HG03378 (cell line): ENCODE measurements around the gene ARHGAP8.

Experiments used
- ATAC-seq: cut with Tn5 transposase; IDR thresholded peaks from one replicate; pipeline ENCODE4 v1.9.1; 2021; ENCODE audit warnings: mild to moderate bottlenecking, moderate library complexity; ENCODE audit not compliant: unreplicated experiment

The ARHGAP8 gene

DNA sequence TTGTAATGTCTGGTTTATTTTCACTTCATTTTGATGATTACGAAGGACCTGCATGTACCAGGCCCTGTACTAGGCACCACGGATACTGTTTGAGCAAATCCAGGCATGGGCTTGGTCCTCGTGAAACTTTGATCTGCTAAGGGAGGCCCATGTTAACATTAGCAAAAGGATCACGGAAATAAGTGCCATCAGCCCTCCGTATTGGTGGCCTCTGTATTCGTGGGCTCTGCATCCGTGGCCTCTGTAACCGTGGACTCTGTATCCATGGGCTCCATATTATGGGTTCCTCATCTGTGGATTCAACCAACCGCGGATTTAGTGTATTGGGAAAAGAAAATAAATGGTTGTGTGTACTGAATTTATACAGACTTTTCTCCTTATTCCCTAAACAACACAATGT, 8.7 kb downstream of the ARHGAP8 start:
- ATAC-seq = no peak

DNA sequence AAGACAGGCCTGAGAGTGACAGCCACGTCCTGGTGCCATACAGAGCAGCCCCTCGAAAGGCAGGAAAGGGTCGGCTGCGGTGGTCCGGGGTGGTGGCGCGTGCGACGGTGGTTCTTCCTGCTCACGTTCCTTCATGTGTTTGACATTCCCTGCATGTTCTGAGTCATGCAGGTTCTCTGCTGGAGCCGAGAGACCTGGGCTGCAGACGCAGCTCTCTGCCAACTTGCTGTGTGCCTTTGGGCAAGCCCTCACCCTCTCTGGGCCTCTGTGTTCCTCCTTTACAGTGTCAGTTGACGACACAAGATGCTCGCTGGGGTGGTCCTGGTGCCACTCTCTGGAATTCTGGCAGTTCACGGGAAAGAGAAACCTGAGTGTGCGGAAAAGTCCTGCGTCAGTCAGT, 12.0 kb downstream of the ARHGAP8 start:
- no peak for ATAC-seq

DNA sequence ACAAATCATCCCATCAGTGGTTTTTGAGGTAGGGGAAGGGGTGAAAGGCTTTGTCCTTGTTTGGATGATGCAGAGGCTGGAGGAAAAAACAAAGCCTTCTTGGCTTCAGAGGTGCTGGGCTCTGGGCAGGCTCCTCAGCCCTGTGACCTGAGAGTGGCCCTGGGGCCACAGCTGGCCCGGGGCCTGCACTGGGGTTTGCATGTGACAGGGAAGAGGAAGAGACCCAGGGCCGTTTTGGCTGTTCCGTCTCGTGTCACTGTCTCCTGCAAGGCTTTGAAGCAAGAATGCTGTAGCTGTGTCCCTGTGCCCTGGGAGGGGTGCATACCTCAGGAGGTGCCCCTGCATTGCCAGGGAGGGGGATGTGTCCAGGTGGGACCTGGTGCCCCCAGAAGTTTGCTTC, 12.6 kb downstream of the ARHGAP8 start:
- no peak for ATAC-seq

DNA sequence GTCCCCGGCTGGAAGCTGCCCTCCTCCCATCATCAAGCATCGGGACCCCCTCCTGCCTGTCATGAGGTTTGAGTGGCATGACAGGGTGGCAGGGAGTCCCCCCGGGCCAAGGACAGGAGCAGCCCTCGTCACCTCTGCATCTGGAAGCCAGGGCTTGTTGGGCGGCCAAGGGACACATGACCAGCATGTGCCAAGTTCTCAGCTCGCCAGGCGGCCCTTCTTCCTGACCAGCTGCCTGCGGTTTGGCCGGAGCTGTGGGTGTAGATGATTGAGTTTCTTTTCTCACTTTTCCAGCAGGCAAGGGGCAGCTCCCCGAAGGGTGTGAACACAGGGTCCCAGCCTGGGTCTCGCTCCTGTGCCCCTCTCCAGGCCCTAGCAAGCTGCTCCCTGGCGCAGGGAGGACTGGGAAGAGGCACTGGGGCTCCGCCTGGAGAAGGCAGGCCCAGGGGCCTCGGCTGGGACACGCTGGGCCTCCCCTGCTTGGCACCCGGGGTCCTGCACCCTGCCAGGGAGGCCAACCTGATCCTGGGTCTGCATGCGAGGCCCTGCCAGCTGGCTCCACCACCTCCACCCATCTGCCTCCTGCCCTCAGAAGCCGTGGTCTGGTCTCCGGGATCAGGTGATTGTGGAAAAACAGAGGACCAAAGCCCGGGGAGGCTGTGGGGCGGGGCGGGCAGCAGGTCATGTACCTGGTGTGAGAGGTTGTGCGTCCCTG, 13.4 kb downstream of the ARHGAP8 start:
- ATAC-seq = no peak

DNA sequence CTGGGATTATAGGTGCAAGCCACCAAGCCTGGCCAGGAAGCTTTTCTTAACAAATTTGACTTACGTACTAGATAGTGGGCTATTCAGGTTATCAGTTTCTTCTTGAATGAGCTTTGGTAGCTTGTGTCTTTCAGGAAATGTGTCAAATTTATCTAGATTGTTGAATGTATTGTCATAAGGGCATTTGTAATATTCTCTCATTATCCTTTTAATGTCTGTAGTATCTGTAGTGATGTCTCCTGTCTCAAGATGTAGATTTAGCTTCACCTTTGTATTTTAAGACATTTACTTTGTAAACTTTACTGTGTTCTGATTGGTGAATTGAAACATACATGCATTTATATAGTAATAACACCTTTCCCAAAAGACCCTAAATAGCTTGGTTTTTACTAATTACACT, 20.7 kb downstream of the ARHGAP8 start:
- no peak for ATAC-seq

DNA sequence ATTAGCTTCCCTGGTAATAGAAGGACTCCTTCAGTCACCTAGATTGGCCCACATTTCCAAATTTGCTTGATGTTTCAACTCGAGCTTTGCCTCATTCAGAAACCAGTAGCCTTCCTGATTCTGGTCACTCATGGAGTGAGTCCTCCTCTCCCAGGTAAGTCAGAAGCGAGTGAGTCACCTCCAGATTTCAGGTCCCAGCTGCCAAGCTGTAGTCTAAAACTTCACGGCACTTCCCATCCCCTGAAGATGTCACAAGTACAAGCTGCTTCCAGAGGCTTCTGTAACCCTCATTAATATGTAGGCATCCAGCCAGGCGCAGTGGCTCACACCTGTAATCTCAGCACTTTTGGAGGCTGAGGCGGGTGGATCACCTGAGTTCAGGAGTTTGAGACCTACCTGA, 23.5 kb downstream of the ARHGAP8 start:
- no peak for ATAC-seq

DNA sequence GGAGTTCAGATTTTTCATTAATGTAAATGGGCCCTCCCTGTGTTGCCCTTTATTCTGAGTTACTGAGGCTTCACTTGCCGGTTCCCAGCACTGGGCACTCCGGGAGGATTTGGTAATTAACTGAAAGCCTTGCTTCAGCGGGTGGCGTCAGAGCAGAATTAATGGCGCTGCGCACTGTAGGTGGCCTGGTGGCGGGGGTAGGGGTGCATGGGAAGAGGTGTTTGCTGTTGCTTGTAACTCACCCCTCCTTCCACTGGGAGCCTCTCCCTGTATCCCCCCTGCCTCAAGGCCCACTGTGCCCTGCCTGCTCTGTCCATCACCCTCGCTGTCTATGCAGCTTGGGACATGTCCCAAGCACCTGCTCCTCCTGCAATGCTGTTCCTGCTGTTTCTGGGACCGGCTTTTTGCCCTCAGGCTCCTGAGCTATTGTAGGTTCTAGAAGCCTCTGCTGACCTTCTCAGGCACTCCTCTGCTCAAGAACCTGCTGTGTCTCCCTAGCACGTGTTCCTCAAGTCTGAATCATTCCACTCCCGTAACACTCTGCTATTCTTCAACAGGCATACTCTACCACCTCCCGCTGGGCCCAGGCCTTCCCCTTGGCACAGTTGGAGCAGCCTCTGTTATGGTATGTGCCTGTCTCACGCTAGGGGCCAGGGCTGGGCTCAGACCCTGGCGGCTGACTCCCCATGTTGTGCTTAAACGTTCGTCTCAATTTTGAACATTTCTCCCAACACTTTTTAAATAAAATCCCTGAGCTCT, 24.4 kb downstream of the ARHGAP8 start:
- no peak for ATAC-seq

DNA sequence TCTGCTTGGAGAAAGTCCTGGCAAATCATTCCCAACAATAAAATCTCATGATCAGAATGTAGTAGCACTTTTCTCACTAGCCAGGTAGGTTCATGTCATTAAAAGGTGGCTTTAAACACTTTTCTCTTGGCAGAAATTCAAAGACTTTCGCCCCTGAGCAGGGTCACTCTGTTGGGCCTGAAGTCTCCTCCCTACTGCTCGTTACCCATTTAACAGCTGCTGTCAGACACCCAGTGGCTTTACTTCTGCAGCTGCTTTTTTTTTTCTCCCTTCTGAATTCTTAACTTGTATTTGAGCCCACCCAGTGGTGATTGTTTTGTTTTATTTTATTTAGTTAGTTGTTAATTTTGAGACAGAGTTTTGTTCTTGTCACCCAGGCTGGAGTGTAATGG, 25.0 kb downstream of the ARHGAP8 start:
- no peak for ATAC-seq

DNA sequence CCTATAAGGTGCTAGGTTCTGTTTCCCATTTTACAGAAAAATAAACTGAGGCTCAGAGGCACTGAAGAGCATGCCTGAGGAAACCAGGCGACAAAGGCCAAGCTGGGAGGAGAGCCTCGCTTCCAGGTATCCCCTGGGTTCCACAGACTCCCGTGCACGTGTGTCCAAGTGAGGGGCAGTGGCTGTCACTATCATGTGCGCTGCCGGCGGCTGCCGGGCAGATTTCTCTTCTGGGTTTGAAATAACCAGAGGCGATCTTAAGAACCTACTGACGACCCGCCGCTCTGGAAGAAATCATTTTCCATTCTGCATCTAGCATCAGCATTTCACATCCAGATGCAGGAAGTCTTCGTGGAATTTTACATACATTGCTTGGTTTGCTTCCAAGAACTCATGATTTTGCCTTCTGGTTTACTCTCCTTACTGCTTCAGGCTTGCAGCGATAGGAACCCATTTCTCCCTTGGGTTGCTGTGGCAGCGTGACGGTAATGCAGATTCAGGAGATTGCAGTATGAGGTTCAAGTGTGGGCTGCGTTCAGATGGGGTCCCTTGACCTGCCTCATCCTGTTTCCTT, 28.6 kb downstream of the ARHGAP8 start:
- ATAC-seq = no peak

DNA sequence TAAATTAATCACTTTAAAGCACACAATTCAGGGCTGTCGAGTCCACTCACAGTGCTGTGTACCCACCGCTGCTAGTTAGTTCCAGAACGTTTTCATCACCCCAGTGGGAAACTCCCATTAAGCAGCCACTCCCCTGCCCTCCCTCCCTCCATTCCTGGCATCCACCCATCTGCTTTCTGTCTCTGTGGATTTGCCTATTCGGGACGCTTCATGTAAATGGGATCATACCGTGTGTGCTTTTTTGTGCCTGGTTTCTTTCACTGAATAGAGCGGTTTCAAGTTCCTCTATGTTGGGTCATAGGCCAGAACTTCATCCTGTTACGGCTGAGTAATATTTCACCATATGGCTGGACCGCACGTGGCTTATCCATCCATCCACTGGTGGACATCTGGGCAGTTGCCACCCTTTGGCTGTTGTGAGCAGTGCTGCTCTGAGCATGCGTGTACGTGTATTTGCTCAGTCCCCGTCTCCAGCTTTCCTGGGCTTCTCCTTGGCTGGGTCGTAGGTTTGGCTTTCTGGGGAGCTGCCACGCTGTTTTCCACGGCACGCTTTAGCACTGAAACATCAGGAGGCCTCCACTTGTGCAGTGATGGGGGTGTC, 30.1 kb downstream of the ARHGAP8 start:
- no peak for ATAC-seq

DNA sequence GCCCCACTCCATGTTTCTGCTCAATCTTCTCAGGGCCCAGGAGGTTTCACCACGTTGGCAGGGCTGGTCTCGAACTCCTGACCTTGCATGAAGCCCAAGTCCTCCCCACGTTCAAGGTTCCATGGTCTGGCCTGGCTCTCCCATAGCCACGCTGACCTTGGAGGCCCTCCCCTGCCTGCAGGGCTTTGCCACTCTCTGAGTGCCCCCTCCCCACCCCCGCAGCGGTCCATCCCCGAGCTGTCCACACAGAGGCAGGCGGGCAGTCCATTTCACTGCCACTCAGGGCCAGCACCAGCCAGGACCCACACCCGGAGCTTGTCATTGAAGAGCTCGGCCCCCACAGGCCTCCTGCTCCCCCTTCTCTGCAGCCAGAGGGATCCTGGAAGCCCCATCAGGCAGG, 30.7 kb downstream of the ARHGAP8 start:
- no peak for ATAC-seq

DNA sequence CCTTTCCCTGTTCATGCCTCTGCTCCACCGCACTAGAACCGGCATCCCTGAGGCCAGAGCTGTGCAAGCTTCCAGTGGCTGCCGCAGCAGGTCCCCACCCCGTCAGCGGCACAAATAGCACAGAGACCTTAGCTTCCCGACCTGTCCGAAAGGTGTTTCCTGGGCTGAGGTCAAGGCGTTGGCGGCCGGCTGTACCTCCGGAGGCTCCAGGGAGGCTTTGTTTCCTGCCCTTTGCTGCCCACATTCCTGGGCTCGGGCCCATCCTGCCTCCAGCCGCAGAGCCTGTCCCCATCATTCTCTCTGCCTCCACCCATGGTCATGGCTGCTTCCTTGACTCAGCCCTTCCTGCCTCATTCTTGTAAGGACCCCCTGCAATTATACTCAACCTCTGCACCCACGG, 31.2 kb downstream of the ARHGAP8 start:
- ATAC-seq = no peak

DNA sequence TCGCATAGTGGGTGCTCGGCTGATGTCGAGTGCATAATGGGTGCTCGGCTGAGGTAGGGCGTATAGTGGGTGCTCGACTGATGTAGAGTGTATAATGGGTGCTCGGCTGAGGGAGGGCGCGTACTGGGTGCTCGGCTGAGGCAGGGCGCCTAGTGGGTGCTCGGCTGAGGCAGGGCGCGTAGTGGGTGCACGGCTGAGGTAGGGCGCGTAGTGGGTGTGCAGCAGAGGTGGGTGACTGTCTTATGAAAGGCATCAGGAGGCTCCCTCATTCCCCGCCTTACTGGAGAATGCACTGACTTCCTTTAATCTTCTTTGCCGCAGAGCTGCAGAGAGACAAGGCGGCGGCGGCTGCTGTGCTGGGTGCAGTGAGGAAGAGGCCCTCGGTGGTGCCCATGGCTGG, 33.8 kb downstream of the ARHGAP8 start:
- ATAC-seq = no peak

DNA sequence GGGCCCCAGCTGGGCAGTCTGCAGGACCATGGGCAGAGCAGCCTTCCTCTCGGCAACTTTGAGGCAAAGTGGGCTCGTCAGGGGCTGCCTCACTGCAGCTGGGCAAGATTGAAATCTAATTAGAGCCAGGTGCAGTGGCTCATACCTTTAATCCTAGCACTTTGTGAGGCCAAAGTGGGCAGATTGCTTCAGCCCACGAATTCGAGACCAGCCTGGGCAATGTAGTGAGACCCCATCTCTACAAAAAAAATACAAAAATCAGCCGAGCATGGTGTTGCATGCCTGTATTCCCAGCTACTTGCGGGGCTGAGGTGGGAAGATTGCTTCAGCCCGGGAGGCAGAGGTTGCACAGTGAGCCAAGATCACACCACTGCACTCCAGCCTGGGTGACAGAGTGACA, 34.2 kb downstream of the ARHGAP8 start:
- ATAC-seq = no peak

DNA sequence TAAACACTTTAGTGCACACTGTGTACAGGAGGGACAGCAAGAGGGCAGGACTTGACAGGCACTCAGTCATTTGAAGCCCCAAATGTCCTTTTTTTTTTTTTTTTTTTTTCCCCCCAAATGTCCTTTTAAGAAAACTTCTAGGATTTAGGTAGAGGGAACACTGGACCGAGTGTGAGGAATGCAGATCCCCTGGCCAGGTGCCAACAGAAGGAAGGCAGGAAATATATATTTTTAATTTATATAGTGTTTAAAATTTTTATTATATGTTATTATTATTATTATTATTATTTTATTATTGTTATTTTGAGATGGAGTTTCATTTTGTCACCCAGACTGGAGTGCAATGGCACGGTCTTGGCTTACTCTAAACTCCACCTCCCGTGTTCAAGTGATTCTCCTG, 35.5 kb downstream of the ARHGAP8 start:
- no peak for ATAC-seq

DNA sequence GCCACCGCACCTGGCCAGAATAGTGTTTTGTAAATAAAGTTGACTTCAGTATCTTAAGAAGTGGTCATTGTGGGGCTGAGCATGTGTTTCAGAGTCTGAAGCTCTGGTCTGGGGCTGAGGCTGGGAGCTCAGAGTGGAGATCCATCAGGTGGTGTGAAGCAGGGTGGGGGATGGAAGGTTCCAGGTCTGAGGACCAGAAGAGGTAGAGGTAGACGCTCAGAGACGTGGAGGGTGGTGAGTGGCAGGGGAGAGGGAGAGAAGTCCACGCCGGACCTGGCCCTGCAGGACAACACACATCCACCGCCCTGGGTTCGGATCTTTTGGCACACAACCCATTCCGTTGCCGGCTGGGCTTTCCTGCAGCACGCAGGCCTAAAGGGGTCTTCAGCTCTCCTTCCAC, 40.7 kb downstream of the ARHGAP8 start:
- ATAC-seq = no peak

DNA sequence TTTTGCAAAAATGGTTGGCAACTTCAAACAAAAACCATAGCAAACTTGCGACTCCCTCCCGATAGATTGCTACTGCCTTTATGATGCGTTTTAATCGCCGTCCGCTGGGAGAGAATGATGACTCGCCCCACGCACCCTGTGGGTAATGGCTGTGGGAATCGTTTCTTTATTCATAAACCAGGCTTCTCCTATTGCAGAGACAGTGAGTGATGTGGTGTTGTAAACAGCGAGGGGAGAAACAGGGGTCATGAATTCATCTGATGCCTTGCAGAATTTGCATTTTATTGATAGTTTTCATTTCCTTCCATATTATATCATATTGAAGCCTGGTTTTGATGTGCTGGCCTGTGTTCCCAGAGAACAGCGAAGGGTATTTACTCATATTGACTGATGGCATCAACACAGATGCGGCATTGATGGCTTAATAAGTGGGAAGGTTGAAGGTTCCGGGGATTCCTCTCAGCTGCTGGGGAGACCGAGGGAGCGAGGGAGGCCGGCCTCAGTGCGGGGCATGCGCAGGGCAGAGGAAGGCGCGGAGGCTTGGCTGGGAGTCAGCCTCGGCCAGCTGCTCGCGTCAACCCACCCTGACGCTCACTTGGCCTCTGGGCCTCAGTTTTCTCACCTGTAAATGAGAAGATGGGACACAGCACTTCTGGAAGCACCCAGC, 41.3 kb downstream of the ARHGAP8 start:
- no peak for ATAC-seq

DNA sequence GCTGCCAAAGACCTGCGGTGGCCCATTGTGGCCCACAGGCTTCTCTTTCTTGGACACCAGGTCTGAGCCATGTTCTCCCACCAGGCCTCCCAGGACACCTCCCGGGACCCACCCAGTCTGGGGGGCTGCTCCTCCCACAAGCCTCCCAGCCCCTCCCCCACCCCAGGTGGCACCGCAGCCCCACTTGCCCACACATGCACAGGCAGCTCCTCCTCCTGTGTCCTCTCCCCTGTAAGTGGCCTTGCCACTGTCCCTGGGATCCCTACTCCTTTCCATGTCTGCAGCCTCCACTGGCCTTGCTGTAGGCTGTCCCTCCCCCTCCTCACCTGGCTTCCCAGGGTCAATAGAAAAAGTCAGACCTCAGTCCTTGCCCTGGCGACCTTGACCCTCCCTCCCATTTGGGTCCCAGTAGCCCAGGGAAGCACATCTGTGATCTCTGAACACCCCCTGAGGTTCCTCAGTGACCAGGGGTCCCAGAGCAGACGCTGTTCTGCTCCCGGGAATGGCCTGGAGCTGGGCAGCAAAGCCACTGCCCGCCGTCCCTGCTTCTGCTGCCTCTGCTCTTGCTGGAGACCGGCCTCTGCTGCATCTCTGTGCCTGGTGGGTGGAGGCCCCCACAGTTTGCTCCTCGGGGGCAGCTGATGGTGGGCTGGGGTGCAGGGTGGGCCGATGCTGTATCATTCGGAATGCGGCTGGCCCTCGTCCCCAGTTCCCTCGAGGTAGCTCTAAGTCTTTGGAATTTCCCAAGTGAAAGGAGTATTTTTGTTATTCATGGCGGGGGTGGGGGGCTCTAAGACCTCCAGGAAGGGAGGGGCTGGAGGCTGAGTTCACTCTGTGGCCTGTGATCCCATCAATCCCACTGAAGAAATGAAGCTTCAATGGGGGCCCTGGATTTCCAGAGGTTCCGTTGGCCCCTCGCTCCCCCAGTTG, 43.6 kb downstream of the ARHGAP8 start:
- ATAC-seq = no peak

DNA sequence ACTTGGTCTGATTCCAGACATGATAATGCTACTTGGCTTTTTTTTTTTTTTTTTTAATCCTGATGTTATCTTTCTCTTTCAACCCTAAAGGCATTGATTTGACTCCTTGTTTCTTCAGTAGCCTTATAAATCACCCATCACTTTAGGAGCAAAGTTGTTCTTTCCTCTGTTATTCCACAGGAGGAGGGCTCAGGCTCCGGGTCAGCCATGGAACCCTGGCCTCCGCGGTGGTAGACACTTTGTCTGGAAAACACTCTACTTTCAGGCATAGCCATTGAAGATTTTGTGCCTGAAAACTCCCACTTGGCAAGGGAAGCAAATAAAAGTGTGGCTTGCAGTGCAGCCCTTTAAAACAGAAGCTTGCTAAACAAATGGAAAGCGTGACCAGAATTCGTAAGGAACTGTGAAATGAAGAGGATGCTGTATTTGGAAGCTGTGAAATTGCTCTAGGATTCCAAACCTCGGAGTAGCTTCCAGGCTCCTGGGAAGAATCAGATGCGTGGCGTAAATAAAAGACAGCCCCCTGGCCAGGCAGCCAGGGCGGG, 44.9 kb downstream of the ARHGAP8 start:
- no peak for ATAC-seq
